GM18868 (cell line): Measurements from ENCODE around the gene ELOVL4.
A peak's percentile ranks its signal among the peaks of the same experiment; 100 is the strongest.

Source experiments
- ATAC-seq: cut with Tn5 transposase; IDR thresholded peaks from one replicate; pipeline ENCODE4 v1.9.1; 2021; ENCODE audit warnings: mild to moderate bottlenecking, moderate library complexity; ENCODE audit not compliant: unreplicated experiment

ELOVL4 gene

GRCh38 chr6:79913369-79913768, 34.0 kb downstream of the ELOVL4 start:
- no peak for ATAC-seq

DNA sequence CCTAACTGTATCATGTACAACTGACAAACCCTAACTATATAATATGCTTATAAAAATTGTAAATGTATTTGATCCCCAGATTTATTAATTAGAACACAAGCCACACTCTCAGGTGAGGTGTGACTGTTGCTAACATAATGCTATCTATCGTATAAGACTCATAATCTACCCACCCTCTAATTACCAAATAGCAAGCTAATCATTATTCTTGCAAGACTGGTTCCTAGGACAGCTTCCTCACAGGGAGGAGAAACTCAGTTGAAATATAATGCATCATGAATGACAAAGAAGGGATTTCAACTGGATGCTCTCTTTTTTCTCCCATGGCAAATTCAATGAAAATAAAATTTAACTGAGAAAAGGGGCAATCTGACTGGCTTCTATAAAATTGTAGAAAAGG, 35.4 kb downstream of the ELOVL4 start:
- ATAC-seq, result no peak

- no peak for ATAC-seq
Measured at GRCh38 chr6:79909517-79909916, 37.8 kb downstream of the ELOVL4 start.

- no peak for ATAC-seq
Measured at GRCh38 chr6:79902046-79902445, 45.3 kb downstream of the ELOVL4 start.

DNA sequence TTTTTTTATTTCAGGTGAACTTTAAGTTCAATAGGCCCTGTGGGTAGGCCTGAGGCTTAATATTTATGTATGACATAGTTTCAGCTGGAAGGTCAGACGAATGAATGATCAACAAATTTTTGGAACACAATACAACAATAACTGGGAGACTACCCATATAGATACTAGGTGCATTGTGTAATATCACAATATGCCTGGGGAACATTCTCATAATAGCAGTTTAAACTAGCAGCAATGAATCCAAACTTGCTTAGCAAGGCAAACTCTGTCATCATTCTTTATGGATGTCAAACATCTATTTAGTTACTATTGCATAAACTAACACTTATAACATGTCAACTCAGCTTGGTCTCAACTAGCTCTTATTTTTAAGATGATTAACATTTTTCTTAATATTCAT, 49.3 kb downstream of the ELOVL4 start:
- no peak for ATAC-seq

- ATAC-seq, result no peak
Measured at GRCh38 chr6:79896075-79896449, 51.3 kb downstream of the ELOVL4 start.

GRCh38 chr6:79895382-79896074, 51.8 kb downstream of the ELOVL4 start:
- ATAC-seq, result no peak

DNA sequence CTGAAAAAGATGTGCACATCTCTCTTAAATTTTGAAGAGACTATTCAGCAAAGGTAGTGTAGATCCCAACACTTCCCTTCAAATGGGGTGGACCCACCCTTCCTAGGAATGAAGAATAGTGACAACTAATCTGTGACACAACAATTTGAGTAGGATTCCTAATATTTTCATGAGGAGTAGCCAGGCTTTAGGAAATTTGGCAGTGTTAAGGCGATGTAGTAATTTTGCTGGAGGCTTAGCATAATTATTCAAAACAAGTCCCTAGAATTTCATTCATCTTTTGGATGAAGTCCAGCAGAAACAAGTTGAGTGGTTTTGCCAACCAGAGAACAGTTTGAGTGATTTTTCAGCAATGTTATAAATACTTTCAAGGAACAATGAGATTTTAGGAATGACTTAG, 52.4 kb downstream of the ELOVL4 start:
- no peak for ATAC-seq

- no peak for ATAC-seq
Measured at GRCh38 chr6:79888587-79888986, 58.8 kb downstream of the ELOVL4 start.

DNA sequence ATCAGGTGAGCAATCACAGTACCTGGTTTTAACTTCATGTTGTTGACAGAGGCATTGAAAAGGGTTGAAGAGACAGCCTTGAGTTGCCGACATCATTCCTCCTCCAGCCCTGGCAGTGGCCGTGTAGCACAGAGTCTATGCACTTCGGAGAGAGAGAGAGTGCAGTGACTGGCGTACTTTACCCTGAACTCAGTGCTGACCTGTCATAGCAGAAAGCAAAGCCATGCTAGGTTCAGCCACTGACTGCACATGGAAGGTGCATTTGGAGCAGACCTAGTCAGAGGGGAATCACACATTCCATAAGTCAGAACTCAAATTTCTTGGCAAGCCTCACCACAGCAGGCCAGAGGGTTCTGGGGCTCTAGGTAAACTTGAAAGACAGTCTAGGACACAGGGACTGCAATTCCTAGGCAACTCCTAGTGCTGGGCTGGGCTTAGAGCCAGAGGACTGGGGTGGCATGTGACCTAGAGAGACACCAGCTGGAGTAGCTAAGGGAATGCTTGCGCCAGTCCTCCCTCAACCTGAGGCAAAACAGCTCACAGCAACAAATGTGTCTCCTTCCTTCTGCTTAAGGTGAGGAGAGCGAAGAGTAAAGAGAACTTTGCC, 69.1 kb downstream of the ELOVL4 start:
- no peak for ATAC-seq

DNA sequence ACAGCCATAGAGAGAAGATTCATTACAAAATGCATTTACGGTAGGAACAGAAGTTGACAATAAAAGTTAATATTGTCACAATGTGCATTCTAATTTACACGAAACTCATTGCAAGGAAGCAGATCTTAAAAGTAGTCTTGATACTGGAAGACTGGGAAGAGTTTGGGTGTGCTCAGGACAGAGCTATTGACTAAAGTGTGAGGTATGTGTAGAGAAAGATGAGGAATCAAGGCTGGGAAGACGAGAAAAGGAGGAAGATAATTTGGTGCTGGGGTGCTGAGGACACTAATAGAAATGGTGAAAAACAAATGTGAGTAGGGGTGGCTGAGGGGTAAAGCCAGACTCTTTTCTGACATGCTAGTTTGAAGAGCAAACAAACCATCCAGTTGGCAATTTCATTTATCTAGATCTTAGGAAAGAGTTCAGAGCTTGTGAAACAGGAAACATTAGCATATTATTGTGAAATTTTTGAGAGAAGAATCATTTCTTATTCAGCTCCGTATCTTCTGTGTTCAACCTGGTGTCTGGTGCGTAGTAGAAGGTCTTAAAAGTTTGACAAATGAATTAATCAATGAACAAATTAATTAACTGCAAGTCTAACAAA, 72.7 kb downstream of the ELOVL4 start:
- no peak for ATAC-seq

DNA sequence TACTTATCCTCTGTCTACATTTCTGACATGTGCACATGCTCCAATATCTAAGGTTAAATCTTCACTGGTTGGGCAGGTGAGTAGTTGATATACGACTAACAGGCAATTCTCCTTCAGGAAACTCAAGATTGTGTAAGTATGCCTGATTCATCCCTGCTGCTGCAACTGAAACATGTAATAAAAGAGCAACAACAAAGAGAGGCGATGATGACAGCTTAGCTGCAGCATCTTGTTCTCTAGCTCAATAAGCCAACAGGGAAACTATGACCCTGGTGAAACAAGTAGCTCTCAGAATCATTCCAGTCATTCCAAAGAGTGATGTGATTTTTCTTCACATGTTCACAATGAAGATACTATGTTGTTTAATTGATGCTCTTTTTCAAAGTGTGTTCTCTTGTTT, 74.4 kb downstream of the ELOVL4 start:
- ATAC-seq, result no peak

DNA sequence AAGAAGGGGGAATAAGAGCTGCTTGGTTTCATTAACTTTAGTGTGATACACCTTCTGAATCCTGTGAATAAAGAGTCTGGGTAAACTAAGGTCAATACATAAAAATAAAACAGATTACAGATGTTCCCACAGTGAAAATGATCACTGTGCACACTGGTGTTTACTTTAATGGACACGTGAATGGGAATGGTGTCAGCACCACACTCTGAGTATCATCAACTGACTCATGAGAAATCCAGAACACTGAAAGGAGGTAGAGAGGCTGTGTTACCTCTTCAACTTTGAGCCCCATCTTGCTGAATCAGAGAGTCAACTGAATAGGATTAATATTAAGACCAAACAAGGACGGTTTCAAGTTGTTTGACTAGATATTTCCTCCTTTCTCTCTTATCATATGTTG, 75.0 kb downstream of the ELOVL4 start:
- ATAC-seq, result no peak

DNA sequence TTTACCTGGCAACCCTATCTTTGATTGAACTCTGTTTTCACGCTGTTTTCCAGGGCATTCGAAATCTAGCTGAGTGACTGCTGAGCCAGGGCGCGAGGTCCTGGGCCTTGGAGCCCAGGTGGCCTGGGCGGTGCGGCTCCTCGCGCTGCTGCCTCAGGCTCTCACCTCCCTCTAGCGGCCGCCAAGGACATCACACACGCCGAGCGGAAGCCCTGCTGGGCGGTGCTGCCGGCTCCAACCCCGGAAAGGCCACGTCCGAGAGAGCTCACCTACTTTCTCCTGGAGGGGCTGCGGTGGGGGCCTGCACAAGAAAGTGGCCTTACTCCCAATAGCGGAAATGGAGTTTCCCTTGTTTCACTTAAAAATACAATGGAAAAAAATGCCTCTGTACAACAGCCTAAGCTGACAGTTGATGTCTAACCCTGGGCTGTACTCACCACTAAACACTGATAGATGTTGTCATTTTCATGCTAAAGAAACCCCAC, 77.7 kb downstream of the ELOVL4 start:
- peak; percentile 100 for ATAC-seq

- no peak for ATAC-seq
Measured at GRCh38 chr6:79869184-79869583, 78.2 kb downstream of the ELOVL4 start.

- peak; percentile 34 for ATAC-seq
Measured at GRCh38 chr6:79868098-79868722, 79.1 kb downstream of the ELOVL4 start.
